ENCODE measurements around the gene NUCKS1. TPM values are rescaled to one million over a fixed set of nuclear protein-coding genes. Genes with fewer than 3 reads are reported as not detected.

Gene NUCKS1
- total RNA-seq, 1 experiment from 2014 or later: 237 TPM

GRCh38 chr1:205714190-205714905 lies 35.6 kb downstream of the NUCKS1 start:
- Histone ChIP-seq H3K9me2 (ENCODE audit: insufficient read depth) (no peaks in the 10 kb centered on the region), H4K20me1 (ENCODE audit: insufficient read depth) (peaks cover under 1% of the 10 kb centered on the region; the same call in 1 of the 2 replicates), H3K9me3 (ENCODE audit: control insufficient read depth in 1 of 2, insufficient read depth in 1 of 2, low read depth in 1 of 2, low read length in 2 of 2) (no peaks in the 10 kb centered on the region), H3K4me2 (ENCODE audit: low read length) (no peak overlapping the region), H3K4me3 (replicated peaks in 1 of 2; ENCODE audit: low read depth in 1 of 2, low read length in 2 of 2) (no peak overlapping the region), H3K27me3 (ENCODE audit: insufficient read depth, low read length) (no peaks in the 10 kb centered on the region), H3K36me3 (ENCODE audit: control insufficient read depth in 1 of 2, insufficient read depth in 2 of 2, low read length in 2 of 2) (peaks cover 38 to 39% of the 10 kb centered on the region in 2 experiments), H3K79me2 (ENCODE audit: insufficient read depth, low read length) (no peaks in the 10 kb centered on the region), H3K27ac (ENCODE audit: low read depth, low read length) (no peak overlapping the region), H2AFZ (ENCODE audit: low read depth, low read length, poor library complexity, severe bottlenecking) (no peak overlapping the region), H3K9ac (ENCODE audit: low read length) (no peak overlapping the region), H3K4me1 (ENCODE audit: control insufficient read depth in 1 of 2, insufficient read depth in 2 of 2, low read length in 2 of 2) (no peaks in the 10 kb centered on the region)
- DNase-seq (ENCODE audit: low read depth, low spot score) (no peak), ATAC-seq (no peak)
- BruUV-seq (replicated peaks): no TSS peak
- TF ChIP-seq POLR2AphosphoS5 (IDR thresholded peaks at IDR 0.05; ENCODE audit: low read depth, low read length) (peak; percentile 46; the same call in 1 of the 2 replicates), YY1 (IDR thresholded peaks at IDR 0.05; ENCODE audit: extremely low read depth, insufficient replicate concordance, low read depth, low read length) (no peak)
- intact Hi-C loops (cut with micrococcal nuclease): no loop called here
- ChIA-PET RAD21 (ENCODE audit: low non-redundant PET in 1 of 2, low total read pairs in 2 of 2, uncharacterized antibody in 2 of 2, unreplicated experiment in 2 of 2) (interaction anchor here in 1 of 2 experiments (0.8 kb wide), 1 partner anchor 55 kb away, joined by 5 read pairs; no protein-coding TSS in a partner anchor), POLR2A (no interaction called here), CTCF (interaction anchor here (0.9 to 6.8 kb wide), 3 partner anchors 11 to 55 kb away, joined by 3 to 163 read pairs (median 4); no protein-coding TSS in a partner anchor)

GRCh38 chr1:205711105-205712048 lies 38.6 kb downstream of the NUCKS1 start:
- TF ChIP-seq JUND (IDR thresholded peaks at IDR 0.05) (peak; percentile 40; the same call in 1 of the 2 replicates), CTCF (IDR thresholded peaks at IDR 0.05 in 2 of 3, conservative IDR thresholded peaks at IDR 0.05 in 1 of 3; ENCODE audit: borderline replicate concordance in 1 of 3, insufficient read depth in 1 of 3, low read depth in 2 of 3, low read length in 2 of 3) (peak; percentile 86 to 92 (median 90)), RAD21 (IDR thresholded peaks at IDR 0.05; ENCODE audit: low read depth) (peak; percentile 93), MAX (IDR thresholded peaks at IDR 0.05) (peak; percentile 10; the same call in 1 of the 2 replicates), ZFX (IDR thresholded peaks at IDR 0.05) (no peak), FOSL1 (IDR thresholded peaks at IDR 0.05; ENCODE audit: low read depth) (peak; percentile 18; the same call in 1 of the 2 replicates), CBX3 (IDR thresholded peaks at IDR 0.05; ENCODE audit: low read depth) (0 out of 2 replicates have a peak, but pooled peaks have one; percentile 45), ATF3 (IDR thresholded peaks at IDR 0.05) (no peak)
- no peak overlapping the region for H2AFZ ChIP-seq (ENCODE audit: low read depth, low read length, poor library complexity, severe bottlenecking)
- ChIA-PET CTCF (interaction anchor here (0.7 to 6.8 kb wide), 36 partner anchors 9 to 395 kb away, joined by 3 to 163 read pairs (median 4); partner anchors contain the start of genes ELK4 and SLC45A3), POLR2A (interaction anchor here (1.8 to 2.7 kb wide), 2 partner anchors 53 to 79 kb away, joined by 4 to 16 read pairs; partner anchors contain the start of gene ELK4), RAD21 (ENCODE audit: low non-redundant PET in 1 of 2, low total read pairs in 2 of 2, uncharacterized antibody in 2 of 2, unreplicated experiment in 2 of 2) (interaction anchor here (0.6 to 2.8 kb wide), 6 partner anchors 52 to 120 kb away, joined by 3 to 15 read pairs (median 6); no protein-coding TSS in a partner anchor)
- no peak overlapping the region for H3K4me2 ChIP-seq (ENCODE audit: low read length)
- no peaks in the 10 kb centered on the region for H3K79me2 ChIP-seq (ENCODE audit: insufficient read depth, low read length)
- H3K9ac ChIP-seq (ENCODE audit: low read length): no peak overlapping the region
- DNase-seq (ENCODE audit: low read depth, low spot score): peak; percentile 68
- H3K36me3 ChIP-seq (ENCODE audit: control insufficient read depth in 1 of 2, insufficient read depth in 2 of 2, low read length in 2 of 2): peaks cover 10 to 12% of the 10 kb centered on the region in 2 experiments
- no peak overlapping the region for H3K27ac ChIP-seq (ENCODE audit: low read depth, low read length)
- intact Hi-C loops (cut with micrococcal nuclease): loop anchor here (1.0 to 2.0 kb wide), 3 partner anchors 52 to 183 kb away; no protein-coding TSS in a partner anchor
- H3K4me1 ChIP-seq (ENCODE audit: control insufficient read depth in 1 of 2, insufficient read depth in 2 of 2, low read length in 2 of 2): no peaks in the 10 kb centered on the region
- no peaks in the 10 kb centered on the region for H3K9me2 ChIP-seq (ENCODE audit: insufficient read depth)
- H3K9me3 ChIP-seq (ENCODE audit: control insufficient read depth in 1 of 2, insufficient read depth in 1 of 2, low read depth in 1 of 2, low read length in 2 of 2): no peaks in the 10 kb centered on the region
- H3K27me3 ChIP-seq (ENCODE audit: insufficient read depth, low read length): no peaks in the 10 kb centered on the region
- no peaks in the 10 kb centered on the region; the same call in 1 of the 2 replicates for H4K20me1 ChIP-seq (ENCODE audit: insufficient read depth)
- peak; percentile 93 for ATAC-seq
- no peak overlapping the region for H3K4me3 ChIP-seq (replicated peaks in 1 of 2; ENCODE audit: low read depth in 1 of 2, low read length in 2 of 2)
- no TSS peak for BruUV-seq (replicated peaks)
